CD4-positive, CD25-positive, alpha-beta regulatory T cell (primary cell): Measurements from ENCODE around the gene THBS1. TPM values are rescaled to one million over a fixed set of nuclear protein-coding genes. Genes with fewer than 3 reads are reported as not detected.
A peak's percentile ranks its signal among the peaks of the same experiment; 100 is the strongest.

Experiments used
- ATAC-seq, 2 donors: fragments of 150-1000 bp; cut with Tn5 transposase; one replicate each; pipeline ENCODE4 v1.10.0; 2021; ENCODE audit warnings: low read depth in 2 of 2, moderate number of reproducible peaks in 2 of 2, moderate library complexity in 1 of 2
- DNase-seq, 3 donors: peaks; one replicate each; pipeline versions ENCODE4 v3.0.0 to v3.0.0-alpha.2; 2012 to 2022; ENCODE audit warnings: mixed read lengths in 1 of 3
- H3K27ac ChIP-seq: one replicate; pipeline ENCODE4 v1.7.0; 2013; ENCODE audit warnings: mild to moderate bottlenecking, low read length; ENCODE audit not compliant: insufficient read depth, poor library complexity, severe bottlenecking
- H3K27me3 ChIP-seq: one replicate; pipeline ENCODE4 v1.7.0; 2013; ENCODE audit warnings: low read length; ENCODE audit not compliant: control insufficient read depth, insufficient read depth
- H3K36me3 ChIP-seq: one replicate; pipeline ENCODE4 v1.7.0; 2013; ENCODE audit warnings: mild to moderate bottlenecking, low read length, moderate library complexity; ENCODE audit not compliant: control insufficient read depth, insufficient read depth
- H3K4me1 ChIP-seq: 2 replicates; pipeline ENCODE4 v1.7.0; 2013; ENCODE audit warnings: mild to moderate bottlenecking, low read length; ENCODE audit not compliant: insufficient read depth, control insufficient read depth, poor library complexity, severe bottlenecking
- H3K4me3 ChIP-seq: one replicate; pipeline ENCODE4 v1.7.0; 2013; ENCODE audit warnings: low read depth, mild to moderate bottlenecking, low read length, moderate library complexity
- H3K9me3 ChIP-seq, 2 experiments: 1 replicate in 1 of 2; 2 replicates in 1 of 2; pipeline ENCODE4 v1.7.0; 2013; ENCODE audit warnings: low read length in 2 of 2, mild to moderate bottlenecking in 1 of 2, moderate library complexity in 1 of 2; ENCODE audit not compliant: control insufficient read depth in 2 of 2
- H3K27ac Mint-ChIP-seq, 3 donors: one replicate each; pipeline ENCODE4 v1.8.0; 2020 to 2022; ENCODE audit warnings: mild to moderate bottlenecking in 3 of 3, mixed read lengths in 3 of 3, moderate library complexity in 2 of 3
- H3K27me3 Mint-ChIP-seq: one replicate; pipeline ENCODE4 v1.8.0; 2022; ENCODE audit warnings: mild to moderate bottlenecking, mixed read lengths
- H3K36me3 Mint-ChIP-seq: one replicate; pipeline ENCODE4 v1.8.0; 2020; ENCODE audit warnings: mixed read lengths
- H3K4me1 Mint-ChIP-seq, 4 donors: one replicate each; pipeline ENCODE4 v1.8.0; 2020 to 2022; ENCODE audit warnings: mixed read lengths in 4 of 4, mild to moderate bottlenecking in 1 of 4
- H3K4me3 Mint-ChIP-seq, 4 donors: one replicate each; pipeline ENCODE4 v1.8.0; 2020 to 2022; ENCODE audit warnings: mild to moderate bottlenecking in 4 of 4, mixed read lengths in 4 of 4, moderate library complexity in 3 of 4
- H3K9me3 Mint-ChIP-seq, 7 donors: one replicate each; pipeline ENCODE4 v1.8.0; 2020 to 2022; ENCODE audit warnings: mixed read lengths in 7 of 7, mild to moderate bottlenecking in 3 of 7, moderate library complexity in 2 of 7
- polyA plus RNA-seq, 4 donors: library from polyadenylated mRNA; unstranded; fragments of 300-500 nt; fragmentation: Illumina TruSeq; gene quantifications; one replicate each; pipeline ENCODE4 v1.2.3, GENCODE V29; 2021
- total RNA-seq: library from RNA; stranded (reverse); gene quantifications from one replicate; pipeline ENCODE4 v1.2.3, GENCODE V29; 2022

Gene THBS1
- total and polyA plus RNA-seq, 5 donors from 2014 or later = 0.02 to 9.2 (median 0.05) TPM; not detected in 2

- H3K4me1 ChIP-seq = peaks cover 32% of the 10 kb centered on the region
- Mint-ChIP-seq H3K4me1 (peaks cover 18 to 45% (median 31%) of the 10 kb centered on the region in 4 donors), H3K36me3 (no peaks in the 10 kb centered on the region), H3K27me3 (no peaks in the 10 kb centered on the region), H3K9me3 (peaks cover 0 to 3% (median 0%) of the 10 kb centered on the region in 7 donors), H3K4me3 (no peak overlapping the region), H3K27ac (peak overlapping the region in 2 of 3 donors; percentile 0 to 9)
- H3K27ac ChIP-seq = no peak overlapping the region
- no peak overlapping the region for H3K4me3 ChIP-seq
- DNase-seq (no peak), ATAC-seq (no peak)
- H3K9me3 ChIP-seq = no peaks in the 10 kb centered on the region
- H3K27me3 ChIP-seq = no peaks in the 10 kb centered on the region
- H3K36me3 ChIP-seq = no peaks in the 10 kb centered on the region
These were observed 50.5 kb downstream of the THBS1 start for GRCh38 chr15:39631357-39631756.

DNA sequence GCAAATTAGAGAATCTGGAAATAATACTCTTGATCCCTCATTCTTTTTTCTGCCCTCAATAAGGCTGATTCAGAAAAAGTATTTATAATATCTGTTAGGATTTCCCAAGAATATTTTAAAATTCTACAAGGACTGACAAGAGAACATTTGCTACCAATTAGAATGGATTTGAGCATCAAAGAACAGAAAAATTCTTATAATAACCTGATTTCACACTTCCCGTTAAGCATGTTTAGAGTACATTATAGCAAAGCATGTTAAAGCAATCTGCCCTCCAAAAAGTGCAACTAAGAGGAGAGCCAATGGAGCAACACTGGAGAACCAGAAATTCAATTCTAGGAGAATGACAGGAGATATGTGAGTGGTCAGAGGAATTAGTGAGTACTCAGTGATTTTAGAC lies 57.2 kb downstream of the THBS1 start:
- Mint-ChIP-seq H3K4me1 (peaks cover 8 to 24% (median 21%) of the 10 kb centered on the region in 4 donors), H3K36me3 (no peaks in the 10 kb centered on the region), H3K27me3 (peaks cover 9% of the 10 kb centered on the region), H3K27ac (no peak overlapping the region), H3K9me3 (peaks cover 0 to 3% (median 0%) of the 10 kb centered on the region in 7 donors), H3K4me3 (no peak overlapping the region)
- Histone ChIP-seq H3K4me1 (peaks cover 10% of the 10 kb centered on the region), H3K4me3 (no peak overlapping the region), H3K27ac (no peak overlapping the region), H3K27me3 (no peaks in the 10 kb centered on the region), H3K36me3 (no peaks in the 10 kb centered on the region), H3K9me3 (no peaks in the 10 kb centered on the region)
- DNase-seq = no peak
- no peak for ATAC-seq

DNA sequence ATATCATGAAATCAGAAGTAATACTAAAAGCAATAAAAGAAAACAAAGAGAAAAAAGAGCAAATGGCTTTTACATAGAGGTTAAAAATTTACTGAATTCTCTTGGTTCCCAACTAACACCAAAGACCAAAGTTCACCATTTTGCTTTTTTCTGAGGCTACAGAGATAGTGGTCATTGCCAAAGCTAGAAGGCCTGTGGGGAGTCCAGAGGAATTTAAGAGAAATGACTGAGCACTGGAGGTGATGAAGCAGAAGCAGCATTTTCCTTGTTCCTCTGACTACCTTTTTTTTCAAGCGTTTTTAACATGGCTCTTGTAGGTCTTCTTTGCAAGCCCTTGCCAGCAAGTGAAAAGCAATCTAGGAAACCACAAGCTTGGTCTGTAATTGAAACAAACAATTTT lies 58.2 kb downstream of the THBS1 start:
- Mint-ChIP-seq H3K27ac (no peak overlapping the region), H3K4me3 (no peak overlapping the region), H3K9me3 (peaks cover 0 to 3% (median 0%) of the 10 kb centered on the region in 7 donors), H3K36me3 (no peaks in the 10 kb centered on the region), H3K27me3 (peaks cover 9% of the 10 kb centered on the region), H3K4me1 (peaks cover 8 to 28% (median 21%) of the 10 kb centered on the region in 4 donors)
- Histone ChIP-seq H3K4me3 (no peak overlapping the region), H3K27me3 (no peaks in the 10 kb centered on the region), H3K4me1 (peaks cover 10% of the 10 kb centered on the region), H3K9me3 (no peaks in the 10 kb centered on the region), H3K36me3 (no peaks in the 10 kb centered on the region), H3K27ac (no peak overlapping the region)
- ATAC-seq (no peak), DNase-seq (no peak)

GRCh38 chr15:39640665-39641064 lies 59.8 kb downstream of the THBS1 start:
- Mint-ChIP-seq H3K36me3 (no peaks in the 10 kb centered on the region), H3K27ac (peak overlapping the region in 2 of 3 donors; percentile 43 to 63), H3K9me3 (peaks cover 0 to 3% (median 0%) of the 10 kb centered on the region in 7 donors), H3K4me1 (peaks cover 8 to 28% (median 21%) of the 10 kb centered on the region in 4 donors), H3K27me3 (peaks cover 9% of the 10 kb centered on the region), H3K4me3 (peak overlapping the region in 1 of 4 donors; percentile 39)
- Histone ChIP-seq H3K27me3 (no peaks in the 10 kb centered on the region), H3K4me3 (peak overlapping the region; percentile 56), H3K27ac (peak overlapping the region; percentile 64), H3K36me3 (no peaks in the 10 kb centered on the region), H3K9me3 (no peaks in the 10 kb centered on the region), H3K4me1 (peaks cover 10% of the 10 kb centered on the region)
- DNase-seq = no peak
- ATAC-seq = no peak

- peaks cover 8 to 28% (median 21%) of the 10 kb centered on the region in 4 donors for H3K4me1 Mint-ChIP-seq
- H3K36me3 Mint-ChIP-seq = no peaks in the 10 kb centered on the region
- no peaks in the 10 kb centered on the region for H3K9me3 Mint-ChIP-seq
- H3K27me3 ChIP-seq = no peaks in the 10 kb centered on the region
- peaks cover 10% of the 10 kb centered on the region for H3K4me1 ChIP-seq
- no peaks in the 10 kb centered on the region for H3K36me3 ChIP-seq
- peak overlapping the region; percentile 56 for H3K4me3 ChIP-seq
- H3K4me3 Mint-ChIP-seq = peak overlapping the region; percentile 29 to 48 (median 38)
- H3K9me3 ChIP-seq = no peaks in the 10 kb centered on the region
- H3K27ac ChIP-seq = peak overlapping the region; percentile 64
- H3K27ac Mint-ChIP-seq = peak overlapping the region; percentile 27 to 63 (median 34)
- peak in 2 of 3 donors; percentile 34 to 49 for DNase-seq
- ATAC-seq = peak; percentile 71 to 78
- H3K27me3 Mint-ChIP-seq = peaks cover 9% of the 10 kb centered on the region
These were observed 60.5 kb downstream of the THBS1 start for GRCh38 chr15:39641191-39641889.

DNA sequence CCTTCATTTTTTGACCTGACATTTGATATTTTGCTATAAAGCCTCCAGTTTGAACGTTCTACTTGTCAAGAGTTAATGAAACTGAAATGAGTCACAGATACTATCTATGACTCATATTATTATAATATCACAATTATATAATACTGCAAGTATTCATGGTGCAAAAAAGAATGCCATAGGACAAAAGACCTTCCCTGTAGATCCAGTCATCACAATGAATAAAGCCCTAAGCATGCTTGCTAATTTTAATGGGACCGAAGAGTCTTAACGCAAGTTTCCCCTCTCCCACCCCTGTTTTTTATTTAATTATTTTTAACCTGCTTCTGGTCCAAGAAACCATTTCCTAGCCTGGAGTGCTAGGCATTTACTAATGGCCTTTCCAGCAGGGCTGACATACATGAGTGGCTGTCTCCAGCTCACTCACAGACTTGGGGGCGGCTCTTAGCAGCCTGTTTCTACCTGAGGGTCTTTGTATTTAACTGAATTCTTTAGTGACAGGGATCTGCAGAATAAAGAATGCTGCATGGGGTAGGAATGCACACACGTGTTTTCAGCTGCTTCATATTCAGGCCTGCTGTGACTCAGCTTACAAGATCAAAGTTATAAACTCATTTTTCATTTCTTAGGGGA lies 61.2 kb downstream of the THBS1 start:
- H3K36me3 ChIP-seq = no peaks in the 10 kb centered on the region
- Mint-ChIP-seq H3K4me3 (peak overlapping the region in 1 of 4 donors; percentile 29), H3K4me1 (peaks cover 13 to 28% (median 21%) of the 10 kb centered on the region in 4 donors), H3K36me3 (no peaks in the 10 kb centered on the region), H3K27me3 (peaks cover 6% of the 10 kb centered on the region), H3K9me3 (no peaks in the 10 kb centered on the region), H3K27ac (peak overlapping the region in 1 of 3 donors; percentile 63)
- DNase-seq (peak in 1 of 3 donors; percentile 47), ATAC-seq (peak; percentile 56 to 61)
- no peaks in the 10 kb centered on the region for H3K9me3 ChIP-seq
- no peaks in the 10 kb centered on the region for H3K27me3 ChIP-seq
- H3K4me3 ChIP-seq = peak overlapping the region; percentile 56
- H3K4me1 ChIP-seq = peaks cover 10% of the 10 kb centered on the region
- peak overlapping the region; percentile 64 for H3K27ac ChIP-seq

GRCh38 chr15:39643727-39644126 lies 62.8 kb downstream of the THBS1 start:
- DNase-seq = no peak
- Histone ChIP-seq H3K27me3 (no peaks in the 10 kb centered on the region), H3K9me3 (no peaks in the 10 kb centered on the region), H3K36me3 (no peaks in the 10 kb centered on the region), H3K27ac (no peak overlapping the region), H3K4me3 (no peak overlapping the region), H3K4me1 (peaks cover 10% of the 10 kb centered on the region)
- peaks cover 4% of the 10 kb centered on the region for H3K27me3 Mint-ChIP-seq
- no peaks in the 10 kb centered on the region for H3K9me3 Mint-ChIP-seq
- H3K4me1 Mint-ChIP-seq = peaks cover 13 to 28% (median 21%) of the 10 kb centered on the region in 4 donors
- no peak overlapping the region for H3K27ac Mint-ChIP-seq
- ATAC-seq = no peak
- H3K4me3 Mint-ChIP-seq = no peak overlapping the region
- no peaks in the 10 kb centered on the region for H3K36me3 Mint-ChIP-seq
